Trophoblast cell (in vitro differentiated cells and primary cell): Measurements from ENCODE around the gene EXOSC7.
A peak's percentile ranks its signal among the peaks of the same experiment; 100 is the strongest.

ENCODE experiments used
- DNase-seq, 2 donors: peaks; one replicate each; pipeline ENCODE4 v3.0.0-alpha.2; 2016
- H2AFZ ChIP-seq: 2 replicates; pipeline ENCODE4 v1.6.1; 2013; ENCODE audit warnings: low read length, moderate library complexity, mild to moderate bottlenecking; ENCODE audit not compliant: insufficient read depth, poor library complexity
- H2AK5ac ChIP-seq: 2 replicates; pipeline ENCODE4 v1.6.1; 2013; ENCODE audit warnings: mild to moderate bottlenecking, low read length
- H2BK120ac ChIP-seq: 2 replicates; pipeline ENCODE4 v1.6.1; 2013; ENCODE audit warnings: low read length, mild to moderate bottlenecking, moderate library complexity; ENCODE audit not compliant: insufficient read depth, poor library complexity
- H2BK12ac ChIP-seq: 2 replicates; pipeline ENCODE4 v1.6.1; 2013; ENCODE audit warnings: mild to moderate bottlenecking, low read length, moderate library complexity
- H2BK5ac ChIP-seq: 2 replicates; pipeline ENCODE4 v1.6.1; 2013; ENCODE audit warnings: low read length, low read depth, moderate library complexity, mild to moderate bottlenecking; ENCODE audit not compliant: poor library complexity
- H3K14ac ChIP-seq: 2 replicates; pipeline ENCODE4 v1.6.1; 2013; ENCODE audit warnings: mild to moderate bottlenecking, low read length
- H3K18ac ChIP-seq: 2 replicates; pipeline ENCODE4 v1.6.1; 2013; ENCODE audit warnings: mild to moderate bottlenecking, low read length
- H3K23ac ChIP-seq: 2 replicates; pipeline ENCODE4 v1.6.1; 2013; ENCODE audit warnings: low read length
- H3K27ac ChIP-seq: 2 replicates; pipeline ENCODE4 v1.5.1; 2013; ENCODE audit warnings: low read depth, mild to moderate bottlenecking, inconsistent platforms, low read length, moderate library complexity
- H3K27me3 ChIP-seq: 2 replicates; pipeline ENCODE4 v1.6.1; 2013; ENCODE audit warnings: inconsistent platforms, mild to moderate bottlenecking, low read length, moderate library complexity; ENCODE audit not compliant: insufficient read depth
- H3K36me3 ChIP-seq, 2 experiments: 1 replicate in 1 of 2; 2 replicates in 1 of 2; pipeline ENCODE4 v1.6.1; 2013; ENCODE audit warnings: low read length in 2 of 2, mild to moderate bottlenecking in 2 of 2, moderate library complexity in 1 of 2; ENCODE audit not compliant: insufficient read depth in 2 of 2, control insufficient read depth in 1 of 2
- H3K4ac ChIP-seq: 2 replicates; pipeline ENCODE4 v1.6.1; 2013; ENCODE audit warnings: low read depth, mild to moderate bottlenecking, low read length, moderate library complexity
- H3K4me1 ChIP-seq, 2 experiments: 1 replicate in 1 of 2; 2 replicates in 1 of 2; pipeline ENCODE4 v1.6.1; 2013; ENCODE audit warnings: low read length in 2 of 2, mild to moderate bottlenecking in 2 of 2, moderate library complexity in 1 of 2; ENCODE audit not compliant: insufficient read depth in 2 of 2, control insufficient read depth in 1 of 2
- H3K4me2 ChIP-seq: 2 replicates; pipeline ENCODE4 v1.6.1; 2013; ENCODE audit warnings: inconsistent platforms, mild to moderate bottlenecking, low read length, moderate library complexity
- H3K4me3 ChIP-seq: 2 replicates; pipeline ENCODE4 v1.5.1; 2013; ENCODE audit warnings: mild to moderate bottlenecking, low read depth, low read length, inconsistent platforms
- H3K79me1 ChIP-seq: one replicate; pipeline ENCODE4 v1.6.1; 2013; ENCODE audit warnings: low read length
- H3K79me2 ChIP-seq: 2 replicates; pipeline ENCODE4 v1.6.1; 2013; ENCODE audit warnings: low read length, mild to moderate bottlenecking; ENCODE audit not compliant: control insufficient read depth, insufficient read depth, poor library complexity
- H3K9ac ChIP-seq: 2 replicates; pipeline ENCODE4 v1.6.1; 2013; ENCODE audit warnings: mild to moderate bottlenecking, low read length
- H3K9me3 ChIP-seq: 2 replicates; pipeline ENCODE4 v1.6.1; 2013; ENCODE audit warnings: low read depth, mild to moderate bottlenecking, control low read depth, inconsistent platforms, low read length; ENCODE audit not compliant: insufficient read depth
- H4K12ac ChIP-seq: 2 replicates; pipeline ENCODE4 v1.6.1; 2013; ENCODE audit warnings: low read depth, mild to moderate bottlenecking, low read length, moderate library complexity
- H4K8ac ChIP-seq: 2 replicates; pipeline ENCODE4 v1.6.1; 2013; ENCODE audit warnings: low read depth, mild to moderate bottlenecking, low read length, moderate library complexity
- H4K91ac ChIP-seq: one replicate; pipeline ENCODE4 v1.6.1; 2013; ENCODE audit warnings: low read depth, mild to moderate bottlenecking, low read length, moderate library complexity
- WGBS: extraction: QIAGEN DNeasy Blood & Tissue Kit; methylation state at CpG from one replicate; pipeline ENCODE4 v1.1.7; 2013; ENCODE audit warnings: missing lambda C conversion rate; ENCODE audit not compliant: insufficient read length, insufficient coverage; ENCODE audit errors: extremely low coverage; 5-methylcytosine and 5-hydroxymethylcytosine counted together

The EXOSC7 gene

GRCh38 chr3:45026038-45026437, 50.0 kb downstream of the EXOSC7 start, which contains the start of gene CLEC3B:
TSS of gene CLEC3B (plus strand) at chr3:45026303. CDS start at chr3:45026363, 60 bp downstream.
- peaks cover 3% of the 10 kb centered on the region for H3K9me3 ChIP-seq
- H2BK120ac ChIP-seq: no peak within 1 kb of the TSS
- H2BK12ac ChIP-seq: no peak within 1 kb of the TSS
- H3K27me3 ChIP-seq: no peaks in the 10 kb centered on the region
- no peak within 1 kb of the TSS for H3K23ac ChIP-seq
- H3K27ac ChIP-seq: no peak within 1 kb of the TSS
- no peak for DNase-seq
- H2AFZ ChIP-seq: no peak within 1 kb of the TSS
- no peak within 1 kb of the TSS for H2BK5ac ChIP-seq
- H3K4me3 ChIP-seq: no peak within 1 kb of the TSS
- no peaks in the 10 kb centered on the region for H3K36me3 ChIP-seq
- no peak within 1 kb of the TSS for H4K91ac ChIP-seq
- H3K4ac ChIP-seq: no peak within 1 kb of the TSS
- no CpG with 5 or more reads among the region's 13 CpGs for WGBS
- no peak within 1 kb of the TSS for H3K9ac ChIP-seq
- H4K8ac ChIP-seq: no peak within 1 kb of the TSS
- H3K4me1 ChIP-seq: peaks cover 0 to 3% of the 10 kb centered on the region in 2 experiments
- H3K79me1 ChIP-seq: no peaks in the 10 kb centered on the region
- no peak within 1 kb of the TSS for H3K14ac ChIP-seq
- no peak within 1 kb of the TSS for H4K12ac ChIP-seq
- H3K4me2 ChIP-seq: no peak within 1 kb of the TSS
- H3K18ac ChIP-seq: no peak within 1 kb of the TSS
- H3K79me2 ChIP-seq: no peaks in the 10 kb centered on the region
- H2AK5ac ChIP-seq: no peak within 1 kb of the TSS

GRCh38 chr3:45026957-45027356, 50.9 kb downstream of the EXOSC7 start:
- no peak overlapping the region for H2BK5ac ChIP-seq
- no peak overlapping the region for H3K4me3 ChIP-seq
- H3K23ac ChIP-seq: no peak overlapping the region
- H3K4me2 ChIP-seq: no peak overlapping the region
- no peaks in the 10 kb centered on the region for H3K79me1 ChIP-seq
- H3K79me2 ChIP-seq: no peaks in the 10 kb centered on the region
- H3K4me1 ChIP-seq: peaks cover 0 to 5% of the 10 kb centered on the region in 2 experiments
- no peak for DNase-seq
- no peak overlapping the region for H2BK120ac ChIP-seq
- H3K36me3 ChIP-seq: no peaks in the 10 kb centered on the region
- peaks cover 5% of the 10 kb centered on the region for H3K9me3 ChIP-seq
- H3K27me3 ChIP-seq: no peaks in the 10 kb centered on the region
- no peak overlapping the region for H4K91ac ChIP-seq
- H3K4ac ChIP-seq: no peak overlapping the region
- no peak overlapping the region for H2AK5ac ChIP-seq
- no peak overlapping the region for H3K9ac ChIP-seq
- H2AFZ ChIP-seq: no peak overlapping the region
- no peak overlapping the region for H3K27ac ChIP-seq
- H4K8ac ChIP-seq: no peak overlapping the region
- H3K18ac ChIP-seq: no peak overlapping the region
- no peak overlapping the region for H3K14ac ChIP-seq
- H2BK12ac ChIP-seq: no peak overlapping the region
- no peak overlapping the region for H4K12ac ChIP-seq
- no CpG with 5 or more reads among the region's 4 CpGs for WGBS

DNA sequence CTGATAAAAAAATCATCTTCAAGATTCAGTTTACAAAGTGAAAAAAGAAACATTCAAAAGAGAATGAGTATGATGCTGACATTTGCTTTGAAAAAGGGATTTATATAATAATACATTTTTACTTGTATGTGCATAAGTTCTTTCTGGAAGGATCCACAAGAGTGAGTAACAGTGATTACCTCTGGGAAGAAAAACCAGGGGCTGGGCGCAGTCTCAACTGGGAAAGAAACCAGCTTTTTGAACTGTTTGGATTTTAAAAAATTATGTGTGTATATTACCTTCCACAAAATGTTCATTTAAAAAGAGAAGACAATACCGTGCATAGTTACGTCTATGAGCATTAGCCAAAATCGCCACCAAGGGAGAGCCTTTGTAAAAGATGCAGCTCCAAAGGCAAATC, 51.4 kb downstream of the EXOSC7 start:
- no peak overlapping the region for H3K14ac ChIP-seq
- H3K9ac ChIP-seq: no peak overlapping the region
- no peak overlapping the region for H3K4ac ChIP-seq
- H3K4me1 ChIP-seq: peaks cover 0 to 5% of the 10 kb centered on the region in 2 experiments
- no peaks in the 10 kb centered on the region for H3K79me1 ChIP-seq
- no peaks in the 10 kb centered on the region for H3K36me3 ChIP-seq
- H2AK5ac ChIP-seq: no peak overlapping the region
- H4K91ac ChIP-seq: no peak overlapping the region
- no peak overlapping the region for H3K23ac ChIP-seq
- H2BK12ac ChIP-seq: no peak overlapping the region
- H3K4me3 ChIP-seq: no peak overlapping the region
- no CpG with 5 or more reads among the region's 4 CpGs for WGBS
- no peak for DNase-seq
- no peak overlapping the region for H2AFZ ChIP-seq
- H3K4me2 ChIP-seq: no peak overlapping the region
- no peak overlapping the region for H3K27ac ChIP-seq
- peaks cover 5% of the 10 kb centered on the region for H3K9me3 ChIP-seq
- H4K12ac ChIP-seq: no peak overlapping the region
- no peak overlapping the region for H4K8ac ChIP-seq
- no peak overlapping the region for H2BK5ac ChIP-seq
- H3K79me2 ChIP-seq: no peaks in the 10 kb centered on the region
- no peak overlapping the region for H3K18ac ChIP-seq
- H2BK120ac ChIP-seq: no peak overlapping the region
- no peaks in the 10 kb centered on the region for H3K27me3 ChIP-seq

GRCh38 chr3:45029216-45029615, 53.2 kb downstream of the EXOSC7 start:
- H2BK12ac ChIP-seq: no peak overlapping the region
- WGBS: no CpG with 5 or more reads among the region's 2 CpGs
- no peak overlapping the region for H3K23ac ChIP-seq
- H4K91ac ChIP-seq: no peak overlapping the region
- H2BK120ac ChIP-seq: no peak overlapping the region
- H2AFZ ChIP-seq: no peak overlapping the region
- no peaks in the 10 kb centered on the region for H3K36me3 ChIP-seq
- H3K27me3 ChIP-seq: no peaks in the 10 kb centered on the region
- no peak overlapping the region for H3K18ac ChIP-seq
- no peak overlapping the region for H4K12ac ChIP-seq
- H3K14ac ChIP-seq: no peak overlapping the region
- H4K8ac ChIP-seq: no peak overlapping the region
- H3K4me2 ChIP-seq: no peak overlapping the region
- H2AK5ac ChIP-seq: no peak overlapping the region
- H3K4ac ChIP-seq: no peak overlapping the region
- H3K4me3 ChIP-seq: no peak overlapping the region
- H3K79me2 ChIP-seq: no peaks in the 10 kb centered on the region
- H3K9ac ChIP-seq: no peak overlapping the region
- peak in 1 of 2 donors; percentile 19 for DNase-seq
- H2BK5ac ChIP-seq: no peak overlapping the region
- H3K79me1 ChIP-seq: no peaks in the 10 kb centered on the region
- peaks cover 0 to 5% of the 10 kb centered on the region in 2 experiments for H3K4me1 ChIP-seq
- H3K9me3 ChIP-seq: peaks cover 5% of the 10 kb centered on the region
- H3K27ac ChIP-seq: no peak overlapping the region
